Common myeloid progenitor, CD34-positive (primary cell): Measurements from ENCODE around the gene AIMP1.
"Not testable (repeated sequence)": the region's sequence is repeated elsewhere in the genome, so short reads cannot be mapped to it uniquely, and the experiment has no call there.

Source experiments
- CTCF ChIA-PET: fragments of 350-600 bp; sonication (Branson Sonifier 250); formaldehyde crosslinking; loops from one replicate; lab custom pipeline; 2021; ENCODE audit warnings: antibody characterized with exemption; lab: Charles Lee
- POLR2A ChIA-PET: fragments of 350-600 bp; sonication (Branson Sonifier 250); formaldehyde crosslinking; loops from one replicate; lab custom pipeline; 2021; ENCODE audit warnings: antibody characterized with exemption; lab: Charles Lee
- DNase-seq, 3 donors: peaks; one replicate each; pipeline versions ENCODE4 v3.0.0 to v3.0.0-alpha.2; 2013
- H3K27ac ChIP-seq, 2 experiments: 1 replicate in 1 of 2; 2 replicates in 1 of 2; pipeline ENCODE4 v1.7.0; 2013; ENCODE audit warnings: inconsistent platforms in 2 of 2, low read length in 2 of 2, mild to moderate bottlenecking in 2 of 2, low read depth in 1 of 2, moderate library complexity in 1 of 2; ENCODE audit not compliant: severe bottlenecking in 2 of 2, insufficient read depth in 1 of 2, poor library complexity in 1 of 2
- H3K27me3 ChIP-seq, 5 experiments: replicated peaks in 2 of 5; 1 replicate in 3 of 5; 2 replicates in 2 of 5; pipeline versions ENCODE4 v1.6.1 to v1.7.0; 2013; ENCODE audit warnings: low read length in 4 of 5, mild to moderate bottlenecking in 2 of 5, moderate library complexity in 2 of 5, inconsistent platforms in 1 of 5; ENCODE audit not compliant: insufficient read depth in 5 of 5, control insufficient read depth in 4 of 5
- H3K36me3 ChIP-seq, 4 experiments: 1 replicate in 2 of 4; 2 replicates in 2 of 4; pipeline versions ENCODE4 v1.6.1 to v1.7.0; 2013; ENCODE audit warnings: low read length in 3 of 4, control low read depth in 1 of 4, mild to moderate bottlenecking in 1 of 4; ENCODE audit not compliant: control insufficient read depth in 4 of 4, insufficient read depth in 4 of 4
- H3K4me1 ChIP-seq, 4 experiments: 1 replicate in 3 of 4; 2 replicates in 1 of 4; pipeline versions ENCODE4 v1.6.1 to v1.7.1; 2013; ENCODE audit warnings: low read length in 3 of 4, mild to moderate bottlenecking in 3 of 4, control low read depth in 1 of 4, inconsistent platforms in 1 of 4, moderate library complexity in 1 of 4; ENCODE audit not compliant: control insufficient read depth in 4 of 4, insufficient read depth in 4 of 4; ENCODE audit errors: control extremely low read depth in 1 of 4
- H3K4me3 ChIP-seq, 7 experiments: 1 replicate in 4 of 7; 2 replicates in 3 of 7; pipeline versions ENCODE4 v1.5.1 to v1.7.0; 2013; ENCODE audit warnings: mild to moderate bottlenecking in 7 of 7, low read length in 6 of 7, moderate library complexity in 6 of 7, inconsistent platforms in 2 of 7, low read depth in 2 of 7, control low read depth in 1 of 7; ENCODE audit not compliant: insufficient read depth in 4 of 7, control insufficient read depth in 1 of 7; ENCODE audit errors: extremely low read depth in 1 of 7
- H3K9me3 ChIP-seq, 5 experiments: 1 replicate in 4 of 5; 2 replicates in 1 of 5; pipeline versions ENCODE4 v1.6.1 to v1.7.1; 2013; ENCODE audit warnings: low read length in 4 of 5, mild to moderate bottlenecking in 2 of 5, inconsistent platforms in 1 of 5, low read depth in 1 of 5, moderate library complexity in 1 of 5; ENCODE audit not compliant: control insufficient read depth in 4 of 5, insufficient read depth in 2 of 5; ENCODE audit errors: control extremely low read depth in 1 of 5
- WGBS: methylation state at CpG from one replicate; pipeline ENCODE4 v1.1.5; 2013; ENCODE audit not compliant: insufficient coverage; 5-methylcytosine and 5-hydroxymethylcytosine counted together

The AIMP1 gene

DNA sequence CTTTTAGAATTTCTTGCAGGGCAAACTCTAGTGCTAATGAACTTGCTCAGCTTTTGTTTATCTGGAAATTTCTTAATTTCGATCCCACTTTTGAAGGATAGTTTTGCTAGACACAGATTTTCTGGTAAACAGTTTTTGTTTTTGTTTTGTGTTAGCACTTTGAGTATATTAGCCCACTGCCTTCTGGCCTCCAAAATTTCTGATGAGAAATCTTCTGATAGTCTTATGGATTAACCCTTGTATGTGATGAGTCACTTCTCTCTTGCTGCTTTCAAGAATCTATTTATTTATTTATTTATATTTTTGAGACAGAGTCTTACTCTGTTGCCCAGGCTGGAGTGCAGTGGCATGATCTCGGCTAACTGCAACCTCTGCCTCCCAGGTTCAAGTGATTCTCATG is 79.2 kb downstream of the AIMP1 start:
- H3K27me3 ChIP-seq, result no peaks in the 10 kb centered on the region
- POLR2A ChIA-PET, result no interaction called here

DNA sequence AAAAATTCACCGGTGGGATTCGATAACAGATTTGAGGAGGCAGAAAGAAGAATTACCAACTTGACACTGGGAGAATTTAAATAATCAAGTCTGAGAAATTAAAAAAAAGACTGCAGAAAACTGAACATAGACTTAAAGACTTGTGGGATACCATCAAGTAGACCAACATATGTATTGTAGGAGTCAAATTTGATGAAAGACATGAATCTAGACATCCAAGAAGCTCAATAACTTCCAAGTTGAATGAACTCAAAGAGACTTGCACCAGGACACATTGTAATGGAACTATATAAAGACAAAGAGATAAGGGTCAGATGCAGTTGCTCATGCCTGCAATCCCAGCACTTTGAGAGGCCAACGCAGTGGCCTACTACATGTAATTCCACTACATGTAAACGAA is 82.5 kb downstream of the AIMP1 start:
- POLR2A ChIA-PET, H3K27me3 ChIP-seq, H3K4me3 ChIP-seq, CTCF ChIA-PET, H3K36me3 ChIP-seq, DNase-seq, H3K27ac ChIP-seq, H3K4me1 ChIP-seq: not testable (repeated sequence)
- no CpG with 5 or more reads among the region's 4 CpGs for WGBS
- peaks cover 0 to 16% (median 0%) of the 10 kb centered on the region in 5 experiments for H3K9me3 ChIP-seq

More for the DNA sequence above, 79.2 kb downstream of the AIMP1 start:
- Histone ChIP-seq H3K4me3 (no peak overlapping the region), H3K36me3 (no peaks in the 10 kb centered on the region), H3K27ac (no peak overlapping the region), H3K9me3 (peaks cover 0 to 16% (median 0%) of the 10 kb centered on the region in 5 experiments), H3K4me1 (no peaks in the 10 kb centered on the region)
- 100% methylated on average over 1 of the region's 2 CpGs for WGBS
- CTCF ChIA-PET, result no interaction called here
- DNase-seq, result no peak
